HL-60 (cell line): ENCODE results near the gene CHI3L2.

ENCODE experiments used
- DNase-seq, 2 experiments: peaks; one replicate each; pipeline ENCODE4 v3.0.0-alpha.2; 2010 to 2020; ENCODE audit warnings: low read depth in 1 of 2, low spot score in 1 of 2
- H3K27ac ChIP-seq: fragments of 250-450 bp; sonication (Bioruptor Pico); replicated peaks from 2 replicates; pipeline ENCODE4 v1.5.1; 2020; ENCODE audit warnings: mild to moderate bottlenecking, moderate library complexity
- H3K27me3 ChIP-seq: fragments of 250-450 bp; sonication (Bioruptor Pico); 2 replicates; pipeline ENCODE4 v1.5.1; 2021; ENCODE audit warnings: mild to moderate bottlenecking, moderate library complexity; ENCODE audit not compliant: insufficient read depth, poor library complexity, severe bottlenecking
- H3K4me3 ChIP-seq: replicated peaks from 2 replicates; pipeline ENCODE4 v1.5.1; 2011; ENCODE audit warnings: mild to moderate bottlenecking, control low read depth, low read length; ENCODE audit not compliant: insufficient read depth
- GABPA ChIP-seq: IDR thresholded peaks from 2 replicates; pipeline ENCODE4 v1.6.1; 2012; ENCODE audit warnings: low read depth
- POLR2AphosphoS5 ChIP-seq: IDR thresholded peaks from 2 replicates; pipeline ENCODE4 v1.6.1; 2012; ENCODE audit warnings: low read depth
- SPI1 ChIP-seq: IDR thresholded peaks from 2 replicates; pipeline ENCODE4 v1.6.1; 2012; ENCODE audit warnings: low read depth, mild to moderate bottlenecking, borderline replicate concordance
- TF ChIP-seq, protein P1 (sequence below): IDR thresholded peaks from 2 replicates; pipeline ENCODE4 v1.6.1; 2012; ENCODE audit warnings: low read depth; ENCODE audit not compliant: insufficient replicate concordance
- TF ChIP-seq, protein P2 (sequence below): IDR thresholded peaks from one replicate; pipeline ENCODE4 v1.5.1; 2011; ENCODE audit warnings: low read length, control low read depth, inconsistent platforms; ENCODE audit not compliant: insufficient read depth

CHI3L2 gene

DNA sequence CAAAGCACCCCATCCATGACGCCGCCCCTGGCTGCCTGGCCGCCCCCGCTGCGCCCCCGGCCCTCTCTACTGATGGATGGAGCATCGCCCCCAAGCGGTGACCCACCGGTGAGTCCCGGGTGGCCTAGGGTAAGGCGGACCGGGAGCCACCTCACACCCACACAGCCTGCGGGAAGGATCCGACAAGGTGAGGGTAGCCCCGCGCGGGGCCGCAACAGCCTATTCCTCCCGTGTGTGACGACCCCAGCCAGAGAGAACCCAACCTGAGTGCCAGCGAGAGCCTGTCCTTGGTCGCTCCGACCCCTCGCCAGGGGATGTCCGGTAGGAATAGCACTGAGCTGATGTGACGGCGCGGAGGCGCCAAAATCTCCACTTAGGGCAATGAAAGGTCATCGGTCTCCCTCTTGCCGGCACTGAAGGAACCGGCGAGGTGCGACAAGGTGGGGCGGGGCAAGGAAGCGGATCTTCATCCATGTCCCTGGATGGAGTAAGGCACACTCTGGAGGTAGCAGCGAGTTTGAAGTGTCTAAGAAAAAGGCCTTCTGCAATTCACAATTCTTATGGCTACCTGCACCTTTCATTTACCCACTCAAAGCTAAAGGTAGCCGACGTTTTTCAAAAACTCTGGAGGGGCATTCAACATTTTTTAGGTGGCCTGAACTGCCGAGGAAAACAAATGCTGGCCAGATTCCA, 43.4 kb downstream of the CHI3L2 start:
- peaks cover 3% of the 10 kb centered on the region for H3K27me3 ChIP-seq
- H3K27ac ChIP-seq: no peak overlapping the region
- no peak overlapping the region for H3K4me3 ChIP-seq
- DNase-seq: no peak
- TF ChIP-seq, protein P1, sequence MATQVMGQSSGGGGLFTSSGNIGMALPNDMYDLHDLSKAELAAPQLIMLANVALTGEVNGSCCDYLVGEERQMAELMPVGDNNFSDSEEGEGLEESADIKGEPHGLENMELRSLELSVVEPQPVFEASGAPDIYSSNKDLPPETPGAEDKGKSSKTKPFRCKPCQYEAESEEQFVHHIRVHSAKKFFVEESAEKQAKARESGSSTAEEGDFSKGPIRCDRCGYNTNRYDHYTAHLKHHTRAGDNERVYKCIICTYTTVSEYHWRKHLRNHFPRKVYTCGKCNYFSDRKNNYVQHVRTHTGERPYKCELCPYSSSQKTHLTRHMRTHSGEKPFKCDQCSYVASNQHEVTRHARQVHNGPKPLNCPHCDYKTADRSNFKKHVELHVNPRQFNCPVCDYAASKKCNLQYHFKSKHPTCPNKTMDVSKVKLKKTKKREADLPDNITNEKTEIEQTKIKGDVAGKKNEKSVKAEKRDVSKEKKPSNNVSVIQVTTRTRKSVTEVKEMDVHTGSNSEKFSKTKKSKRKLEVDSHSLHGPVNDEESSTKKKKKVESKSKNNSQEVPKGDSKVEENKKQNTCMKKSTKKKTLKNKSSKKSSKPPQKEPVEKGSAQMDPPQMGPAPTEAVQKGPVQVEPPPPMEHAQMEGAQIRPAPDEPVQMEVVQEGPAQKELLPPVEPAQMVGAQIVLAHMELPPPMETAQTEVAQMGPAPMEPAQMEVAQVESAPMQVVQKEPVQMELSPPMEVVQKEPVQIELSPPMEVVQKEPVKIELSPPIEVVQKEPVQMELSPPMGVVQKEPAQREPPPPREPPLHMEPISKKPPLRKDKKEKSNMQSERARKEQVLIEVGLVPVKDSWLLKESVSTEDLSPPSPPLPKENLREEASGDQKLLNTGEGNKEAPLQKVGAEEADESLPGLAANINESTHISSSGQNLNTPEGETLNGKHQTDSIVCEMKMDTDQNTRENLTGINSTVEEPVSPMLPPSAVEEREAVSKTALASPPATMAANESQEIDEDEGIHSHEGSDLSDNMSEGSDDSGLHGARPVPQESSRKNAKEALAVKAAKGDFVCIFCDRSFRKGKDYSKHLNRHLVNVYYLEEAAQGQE: no peak
- TF ChIP-seq SPI1: no peak
- no peak for TF ChIP-seq POLR2AphosphoS5
- TF ChIP-seq, protein P2, sequence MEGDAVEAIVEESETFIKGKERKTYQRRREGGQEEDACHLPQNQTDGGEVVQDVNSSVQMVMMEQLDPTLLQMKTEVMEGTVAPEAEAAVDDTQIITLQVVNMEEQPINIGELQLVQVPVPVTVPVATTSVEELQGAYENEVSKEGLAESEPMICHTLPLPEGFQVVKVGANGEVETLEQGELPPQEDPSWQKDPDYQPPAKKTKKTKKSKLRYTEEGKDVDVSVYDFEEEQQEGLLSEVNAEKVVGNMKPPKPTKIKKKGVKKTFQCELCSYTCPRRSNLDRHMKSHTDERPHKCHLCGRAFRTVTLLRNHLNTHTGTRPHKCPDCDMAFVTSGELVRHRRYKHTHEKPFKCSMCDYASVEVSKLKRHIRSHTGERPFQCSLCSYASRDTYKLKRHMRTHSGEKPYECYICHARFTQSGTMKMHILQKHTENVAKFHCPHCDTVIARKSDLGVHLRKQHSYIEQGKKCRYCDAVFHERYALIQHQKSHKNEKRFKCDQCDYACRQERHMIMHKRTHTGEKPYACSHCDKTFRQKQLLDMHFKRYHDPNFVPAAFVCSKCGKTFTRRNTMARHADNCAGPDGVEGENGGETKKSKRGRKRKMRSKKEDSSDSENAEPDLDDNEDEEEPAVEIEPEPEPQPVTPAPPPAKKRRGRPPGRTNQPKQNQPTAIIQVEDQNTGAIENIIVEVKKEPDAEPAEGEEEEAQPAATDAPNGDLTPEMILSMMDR: no peak
- no peak for TF ChIP-seq GABPA

DNA sequence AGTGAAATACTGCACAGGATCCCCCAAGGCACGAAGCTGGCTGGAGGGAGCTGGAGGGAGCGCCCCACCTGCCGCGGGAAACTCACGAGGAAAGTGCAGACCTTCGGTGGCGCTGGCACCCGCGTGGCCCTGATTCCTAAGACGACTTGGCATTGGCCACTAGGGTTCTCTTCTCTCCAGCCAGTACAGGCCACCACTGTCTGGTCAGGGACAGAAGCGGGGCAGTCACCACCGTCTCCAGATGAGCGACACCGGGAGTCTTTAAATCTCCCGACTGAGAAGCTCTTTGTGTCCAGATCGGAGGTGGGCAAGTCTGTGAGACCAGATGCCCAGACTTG, 43.9 kb downstream of the CHI3L2 start:
- peaks cover 2% of the 10 kb centered on the region for H3K27me3 ChIP-seq
- no peak overlapping the region for H3K27ac ChIP-seq
- no peak for DNase-seq
- TF ChIP-seq, protein P1: no peak
- no peak for TF ChIP-seq SPI1
- TF ChIP-seq, protein P2: no peak
- no peak for TF ChIP-seq POLR2AphosphoS5
- no peak for TF ChIP-seq GABPA
- H3K4me3 ChIP-seq: no peak overlapping the region

DNA sequence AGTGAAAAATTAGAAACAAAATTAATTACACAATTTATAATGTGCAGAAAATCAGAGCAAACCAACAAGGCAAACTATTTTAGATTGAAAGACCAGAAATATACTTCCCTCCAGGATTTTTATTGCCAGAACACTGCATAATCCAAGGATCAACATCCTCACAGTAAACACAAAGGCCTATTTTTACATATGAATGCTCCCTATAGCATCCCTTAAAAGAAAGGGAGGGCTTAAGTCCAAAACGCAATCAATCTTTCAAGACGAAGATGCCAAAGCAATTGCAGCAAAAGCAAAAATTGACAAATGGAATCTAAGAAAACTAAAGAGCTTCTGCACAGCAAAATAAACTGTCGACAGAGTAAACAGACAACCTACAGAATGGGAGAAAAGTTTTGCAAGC, 44.6 kb downstream of the CHI3L2 start:
- TF ChIP-seq SPI1: no peak
- TF ChIP-seq, protein P2: no peak
- TF ChIP-seq, protein P1: no peak
- TF ChIP-seq POLR2AphosphoS5: no peak
- TF ChIP-seq GABPA: no peak
- no peak overlapping the region for H3K4me3 ChIP-seq
- H3K27me3 ChIP-seq: peaks cover 2% of the 10 kb centered on the region
- no peak for DNase-seq
- no peak overlapping the region for H3K27ac ChIP-seq
